HG02885 (cell line): ENCODE results near the gene LAMC3.
"Not testable (repeated sequence)": the region's sequence is repeated elsewhere in the genome, so short reads cannot be mapped to it uniquely, and the experiment has no call there.

Source experiments
- ATAC-seq: cut with Tn5 transposase; IDR thresholded peaks from one replicate; pipeline ENCODE4 v1.9.1; 2021; ENCODE audit warnings: mild to moderate bottlenecking; ENCODE audit not compliant: unreplicated experiment, poor library complexity

LAMC3 gene

GRCh38 chr9:131104016-131104740, 95.2 kb downstream of the LAMC3 start:
- ATAC-seq, result no peak

- ATAC-seq, result no peak
Observed at GRCh38 chr9:131105952-131106351, 97.0 kb downstream of the LAMC3 start.

GRCh38 chr9:131107760-131108159, 98.8 kb downstream of the LAMC3 start:
- ATAC-seq, result no peak

GRCh38 chr9:131111186-131111853, 102.3 kb downstream of the LAMC3 start:
- ATAC-seq, result no peak

- no peak for ATAC-seq
Observed at GRCh38 chr9:131111854-131112311, 102.9 kb downstream of the LAMC3 start.

GRCh38 chr9:131112374-131113154, 103.6 kb downstream of the LAMC3 start:
- ATAC-seq, result no peak

GRCh38 chr9:131113655-131114054, 104.7 kb downstream of the LAMC3 start:
- no peak for ATAC-seq

- no peak for ATAC-seq
Observed at GRCh38 chr9:131114084-131114535, 105.1 kb downstream of the LAMC3 start.

- not testable (repeated sequence) for ATAC-seq
Observed at GRCh38 chr9:131115360-131115742, 106.4 kb downstream of the LAMC3 start.

- ATAC-seq, result no peak
Observed at GRCh38 chr9:131116281-131117120, 107.5 kb downstream of the LAMC3 start.

- no peak for ATAC-seq
Observed at GRCh38 chr9:131117121-131117761, 108.3 kb downstream of the LAMC3 start.

- no peak for ATAC-seq
Observed at GRCh38 chr9:131117762-131118145, 108.8 kb downstream of the LAMC3 start.

- no peak for ATAC-seq
Observed at GRCh38 chr9:131119600-131119999, 110.6 kb downstream of the LAMC3 start.

- ATAC-seq, result no peak
Observed at GRCh38 chr9:131120620-131121228, 111.8 kb downstream of the LAMC3 start.

- no peak for ATAC-seq
Observed at GRCh38 chr9:131121346-131121745, 112.4 kb downstream of the LAMC3 start.

- no peak for ATAC-seq
Observed at GRCh38 chr9:131122158-131122557, 113.2 kb downstream of the LAMC3 start.

GRCh38 chr9:131125038-131125287, 116.0 kb downstream of the LAMC3 start:
- no peak for ATAC-seq

- ATAC-seq, result peak; percentile 97
Observed at GRCh38 chr9:131125288-131126058, 116.5 kb downstream of the LAMC3 start, which contains the start of gene NUP214. TSS of gene NUP214 (plus strand) at chr9:131125586. CDS start at chr9:131125705, 119 bp downstream.

- no peak for ATAC-seq
Observed at GRCh38 chr9:131126059-131126426, 117.1 kb downstream of the LAMC3 start.
